Sigmoid colon (tissue), 7 donors: Measurements from ENCODE around the gene C20orf173. TPM values are rescaled to one million over a fixed set of nuclear protein-coding genes. Genes with fewer than 3 reads are reported as not detected.

ENCODE experiments used
- DNase-seq: peaks from one replicate; pipeline ENCODE4 v3.0.0-alpha.2; 2019
- H3K27ac ChIP-seq, 4 donors: fragments of 200-600 bp; sonication (generic); one replicate each; pipeline ENCODE4 v1.5.1; 2016 to 2019; ENCODE audit warnings: mild to moderate bottlenecking in 1 of 4
- H3K27me3 ChIP-seq, 3 donors: fragments of 200-600 bp; sonication (generic); one replicate each; pipeline ENCODE4 v1.5.1; 2019; ENCODE audit warnings: mild to moderate bottlenecking in 1 of 3
- H3K36me3 ChIP-seq, 4 donors: fragments of 200-600 bp; sonication (generic); one replicate each; pipeline ENCODE4 v1.5.1; 2016 to 2019
- H3K4me1 ChIP-seq, 4 donors: fragments of 200-600 bp; sonication (generic); one replicate each; pipeline ENCODE4 v1.5.1; 2017 to 2019
- H3K4me3 ChIP-seq, 4 donors: fragments of 200-600 bp; sonication (generic); one replicate each; pipeline ENCODE4 v1.5.1; 2017 to 2019; ENCODE audit warnings: mild to moderate bottlenecking in 2 of 4, moderate library complexity in 1 of 4
- H3K9me3 ChIP-seq, 4 donors: fragments of 200-600 bp in 3 of 4; sonication (generic) in 3 of 4; one replicate each; pipeline versions ENCODE4 v1.5.1 to v1.6.1; 2013 to 2019
- CTCF ChIP-seq, 4 experiments: fragments of 450-650 bp in 3 of 4; fragments of 200-600 bp in 1 of 4; IDR thresholded peaks; one replicate each; pipeline ENCODE4 v1.5.1; 2016 to 2019; ENCODE audit warnings: antibody characterized with exemption in 4 of 4, mild to moderate bottlenecking in 3 of 4, moderate library complexity in 2 of 4
- EP300 ChIP-seq, 4 donors: sonication (generic); formaldehyde crosslinking; IDR thresholded peaks; one replicate each; pipeline ENCODE4 v1.6.1; 2017; ENCODE audit warnings: antibody characterized with exemption in 4 of 4
- POLR2A ChIP-seq, 2 donors: fragments of 450-650 bp; IDR thresholded peaks; one replicate each; pipeline ENCODE4 v1.6.1; 2016; ENCODE audit warnings: antibody characterized with exemption in 2 of 2, mild to moderate bottlenecking in 2 of 2, moderate library complexity in 2 of 2
- POLR2AphosphoS5 ChIP-seq, 4 donors: sonication (generic); formaldehyde crosslinking; IDR thresholded peaks; one replicate each; pipeline ENCODE4 v1.6.1; 2017; ENCODE audit warnings: antibody characterized with exemption in 4 of 4
- WGBS, 2 donors: extraction: QIAGEN DNeasy Blood & Tissue Kit; methylation state at CpG; one replicate each; pipeline ENCODE4 v1.1.7; 2013; 5-methylcytosine and 5-hydroxymethylcytosine counted together
- intact Hi-C: fragments of 100-400 bp; cut with DNase I; formaldehyde crosslinking; loops from one replicate; pipeline ENCODE4 v1.15.1; 2023
- polyA plus RNA-seq, 3 donors: library from polyadenylated mRNA; stranded (reverse); fragments of 200-250 nt; gene quantifications; one replicate each; pipeline ENCODE4 v1.2.3, GENCODE V29; 2013
- total RNA-seq, 4 donors: library from RNA; depleted of rRNA; stranded (reverse); fragments of >200 nt; gene quantifications; one replicate each; pipeline ENCODE4 v1.1.0, GENCODE V29; 2016
- donor health status: healthy with polysubstance abuse.
- donor health status: Bipolar disorder and iron deficiency.
- donor health status: healthy.

The C20orf173 gene
- total and polyA plus RNA-seq, 7 donors, result not detected

GRCh38 chr20:35499271-35499670 lies 30.2 kb downstream of the C20orf173 start:
- peaks cover 35 to 98% (median 65%) of the 10 kb centered on the region in 4 donors for H3K36me3 ChIP-seq
- no peak overlapping the region for H3K4me3 ChIP-seq
- no peaks in the 10 kb centered on the region for H3K27me3 ChIP-seq
- no peaks in the 10 kb centered on the region for H3K9me3 ChIP-seq
- no peak overlapping the region for H3K27ac ChIP-seq
- peaks cover 0 to 12% (median 9%) of the 10 kb centered on the region in 4 donors for H3K4me1 ChIP-seq
- TF ChIP-seq EP300 (IDR thresholded peaks at IDR 0.05) (no peak), POLR2AphosphoS5 (IDR thresholded peaks at IDR 0.05) (no peak), POLR2A (IDR thresholded peaks at IDR 0.05) (no peak), CTCF (IDR thresholded peaks at IDR 0.05) (no peak)
- no peak for DNase-seq
- intact Hi-C loops, result no loop called here
- WGBS, 2 donors, result 94 to 95% methylated on average over 1 of the region's 1 CpG

- 83 to 91% methylated on average over 9 of the region's 9 CpGs for WGBS, 2 donors
- intact Hi-C loops, result no loop called here
- H3K27ac ChIP-seq, result peak overlapping the region in 3 of 4 donors; percentile 36 to 65 (median 62)
- H3K27me3 ChIP-seq, result no peaks in the 10 kb centered on the region
- DNase-seq, result peak; percentile 94
- TF ChIP-seq POLR2A (IDR thresholded peaks at IDR 0.05) (no peak), CTCF (IDR thresholded peaks at IDR 0.05) (no peak), EP300 (IDR thresholded peaks at IDR 0.05) (no peak), POLR2AphosphoS5 (IDR thresholded peaks at IDR 0.05) (no peak)
- peaks cover 41 to 100% (median 68%) of the 10 kb centered on the region in 4 donors for H3K36me3 ChIP-seq
- no peak overlapping the region for H3K4me3 ChIP-seq
- H3K4me1 ChIP-seq, result no peaks in the 10 kb centered on the region
- H3K9me3 ChIP-seq, result no peaks in the 10 kb centered on the region
Measured at GRCh38 chr20:35497780-35498189, 31.7 kb downstream of the C20orf173 start.

- peak overlapping the region; percentile 27 to 65 (median 49) for H3K27ac ChIP-seq
- TF ChIP-seq CTCF (IDR thresholded peaks at IDR 0.05) (no peak), POLR2AphosphoS5 (IDR thresholded peaks at IDR 0.05) (no peak), EP300 (IDR thresholded peaks at IDR 0.05) (no peak), POLR2A (IDR thresholded peaks at IDR 0.05) (no peak)
Measured at GRCh38 chr20:35497320-35497719, 32.1 kb downstream of the C20orf173 start.

GRCh38 chr20:35496481-35496880 lies 33.0 kb downstream of the C20orf173 start:
- DNase-seq, result no peak
- Histone ChIP-seq H3K27ac (peak overlapping the region in 2 of 4 donors; percentile 27 to 65), H3K4me3 (no peak overlapping the region), H3K27me3 (no peaks in the 10 kb centered on the region), H3K36me3 (peaks cover 32 to 100% (median 65%) of the 10 kb centered on the region in 4 donors), H3K9me3 (no peaks in the 10 kb centered on the region), H3K4me1 (no peaks in the 10 kb centered on the region)
- WGBS, 2 donors, result 93 to 97% methylated on average over 3 of the region's 3 CpGs
- TF ChIP-seq POLR2A (IDR thresholded peaks at IDR 0.05) (no peak), POLR2AphosphoS5 (IDR thresholded peaks at IDR 0.05) (no peak), EP300 (IDR thresholded peaks at IDR 0.05) (no peak), CTCF (IDR thresholded peaks at IDR 0.05) (no peak)
- intact Hi-C loops, result no loop called here

More at GRCh38 chr20:35497320-35497719, 32.1 kb downstream of the C20orf173 start:
- no peak for DNase-seq
- Histone ChIP-seq H3K9me3 (no peaks in the 10 kb centered on the region), H3K4me3 (no peak overlapping the region), H3K4me1 (no peaks in the 10 kb centered on the region), H3K27me3 (no peaks in the 10 kb centered on the region), H3K36me3 (peaks cover 39 to 100% (median 65%) of the 10 kb centered on the region in 4 donors)
- intact Hi-C loops, result no loop called here
- 93% methylated on average over 5 of the region's 5 CpGs for WGBS, 2 donors

- Histone ChIP-seq H3K4me3 (no peak overlapping the region), H3K4me1 (no peaks in the 10 kb centered on the region), H3K36me3 (peaks cover 32 to 91% (median 46%) of the 10 kb centered on the region in 4 donors), H3K27ac (no peak overlapping the region), H3K9me3 (no peaks in the 10 kb centered on the region), H3K27me3 (no peaks in the 10 kb centered on the region)
- TF ChIP-seq EP300 (IDR thresholded peaks at IDR 0.05), result no peak
- TF ChIP-seq CTCF (IDR thresholded peaks at IDR 0.05), result no peak
- TF ChIP-seq POLR2A (IDR thresholded peaks at IDR 0.05), result no peak
- no peak for TF ChIP-seq POLR2AphosphoS5 (IDR thresholded peaks at IDR 0.05)
- intact Hi-C loops, result no loop called here
- WGBS, 2 donors, result 96 to 98% methylated on average over 6 of the region's 6 CpGs
- no peak for DNase-seq
Measured at GRCh38 chr20:35492352-35492751, 37.1 kb downstream of the C20orf173 start.
